ENCODE results near the gene DHX8. TPM values are rescaled to one million over a fixed set of nuclear protein-coding genes. Genes with fewer than 3 reads are reported as not detected.
A peak's percentile ranks its signal among the peaks of the same experiment; 100 is the strongest.

The DHX8 gene
- total RNA-seq, 3 donors from 2014 or later, result 32.5 to 44.1 (median 42.0) TPM

GRCh38 chr17:43463241-43463640 is 20.5 kb upstream of the DHX8 start:
- no peak overlapping the region for H3K4me3 ChIP-seq
- H3K27me3 ChIP-seq, result no peaks in the 10 kb centered on the region
- H3K27ac ChIP-seq, result no peak overlapping the region
- DNase-seq (ENCODE audit: low spot score in 2 of 2), result no peak
- no peaks in the 10 kb centered on the region for H3K9me3 ChIP-seq
- no peak for TF ChIP-seq CTCF (IDR thresholded peaks at IDR 0.05)
- no peak for TF ChIP-seq POLR2A (IDR thresholded peaks at IDR 0.05)
- no peak for TF ChIP-seq POLR2AphosphoS5 (IDR thresholded peaks at IDR 0.05)
- H3K36me3 ChIP-seq, result no peaks in the 10 kb centered on the region
- H3K4me1 ChIP-seq, result no peaks in the 10 kb centered on the region
- intact Hi-C loops (cut with DNase I; ENCODE audit: low total_unique reads), result no loop called here

- TF ChIP-seq CTCF (IDR thresholded peaks at IDR 0.05) (no peak), POLR2AphosphoS5 (IDR thresholded peaks at IDR 0.05) (no peak)
- Histone ChIP-seq H3K36me3 (no peaks in the 10 kb centered on the region), H3K9me3 (no peaks in the 10 kb centered on the region), H3K27me3 (no peaks in the 10 kb centered on the region), H3K4me3 (no peak overlapping the region), H3K27ac (no peak overlapping the region), H3K4me1 (peaks cover 0 to 5% of the 10 kb centered on the region in 2 donors)
- intact Hi-C loops (cut with DNase I; ENCODE audit: low total_unique reads), result no loop called here
- DNase-seq (ENCODE audit: low spot score in 2 of 2), result no peak
Measured at GRCh38 chr17:43464046-43464445, 19.7 kb upstream of the DHX8 start.

- Histone ChIP-seq H3K4me1 (peaks cover 0 to 5% of the 10 kb centered on the region in 2 donors), H3K27ac (no peak overlapping the region), H3K4me3 (no peak overlapping the region), H3K36me3 (no peaks in the 10 kb centered on the region), H3K9me3 (no peaks in the 10 kb centered on the region), H3K27me3 (no peaks in the 10 kb centered on the region)
- intact Hi-C loops (cut with DNase I; ENCODE audit: low total_unique reads), result no loop called here
- TF ChIP-seq CTCF (IDR thresholded peaks at IDR 0.05) (no peak), POLR2AphosphoS5 (IDR thresholded peaks at IDR 0.05) (no peak), POLR2A (IDR thresholded peaks at IDR 0.05) (no peak)
- DNase-seq (ENCODE audit: low spot score in 2 of 2), result no peak
Measured at GRCh38 chr17:43465049-43465448, 18.7 kb upstream of the DHX8 start.

DNA sequence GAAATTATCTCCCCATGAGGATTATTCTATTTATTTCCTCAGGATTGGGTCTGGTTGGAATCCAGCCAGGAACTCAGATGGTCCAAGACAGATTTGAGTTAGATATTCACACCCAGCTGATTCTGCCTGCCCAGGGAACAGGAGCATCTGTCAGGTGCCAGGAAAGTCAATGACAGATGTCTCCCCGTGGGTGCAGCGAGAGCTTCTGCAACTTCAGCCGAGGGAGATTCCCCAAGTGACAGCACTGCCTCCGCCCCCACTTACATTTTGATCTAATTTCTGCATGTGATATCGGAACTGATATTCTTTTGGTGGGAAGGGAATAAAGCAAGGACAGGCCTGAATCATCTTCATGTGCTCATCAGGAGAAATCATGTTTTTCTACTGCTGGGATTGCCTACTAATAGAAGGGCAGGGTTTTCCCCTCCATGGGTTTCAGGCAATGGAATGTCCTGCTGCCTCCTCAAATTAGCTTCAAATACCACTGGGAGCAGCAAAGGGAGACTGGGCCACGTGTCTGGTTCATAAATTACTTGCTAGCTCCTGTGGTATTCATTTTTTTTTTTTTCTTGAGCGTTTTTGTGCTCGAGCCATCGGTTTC is 15.7 kb upstream of the DHX8 start:
- no peaks in the 10 kb centered on the region for H3K36me3 ChIP-seq
- peaks cover 0 to 5% of the 10 kb centered on the region in 2 donors for H3K4me1 ChIP-seq
- peak overlapping the region in 1 of 2 donors; percentile 63 for H3K27ac ChIP-seq
- DNase-seq (ENCODE audit: low spot score in 2 of 2), result no peak
- intact Hi-C loops (cut with DNase I; ENCODE audit: low total_unique reads), result no loop called here
- H3K27me3 ChIP-seq, result no peaks in the 10 kb centered on the region
- no peak overlapping the region for H3K4me3 ChIP-seq
- no peaks in the 10 kb centered on the region for H3K9me3 ChIP-seq
- TF ChIP-seq POLR2A (IDR thresholded peaks at IDR 0.05), result no peak
- peak in 2 of 3 donors; percentile 23 to 58 for TF ChIP-seq POLR2AphosphoS5 (IDR thresholded peaks at IDR 0.05)

DNA sequence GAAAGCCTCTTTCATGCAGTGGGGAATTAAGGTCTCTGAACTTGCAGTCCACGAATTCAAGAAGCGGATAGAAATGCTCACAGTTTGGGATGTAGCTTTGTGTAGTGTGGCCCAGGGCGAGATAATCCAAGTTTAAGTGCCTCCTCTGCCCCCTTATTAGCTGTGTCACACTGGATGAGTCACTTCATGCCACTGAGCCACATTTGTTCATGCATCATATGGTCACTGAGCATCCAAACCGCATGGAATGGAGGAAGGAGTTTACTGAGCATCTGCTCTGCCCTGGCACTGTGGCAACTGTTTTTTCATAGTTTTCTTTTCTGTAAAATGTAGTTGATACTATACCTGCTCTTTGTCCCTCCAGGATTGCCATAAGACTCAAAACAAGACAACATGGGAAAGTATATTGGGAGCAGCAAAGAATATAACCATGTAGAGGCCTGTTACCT is 15.1 kb upstream of the DHX8 start:
- Histone ChIP-seq H3K27ac (peak overlapping the region in 1 of 2 donors; percentile 52), H3K36me3 (no peaks in the 10 kb centered on the region), H3K9me3 (no peaks in the 10 kb centered on the region), H3K4me1 (peaks cover 0 to 5% of the 10 kb centered on the region in 2 donors), H3K4me3 (no peak overlapping the region), H3K27me3 (no peaks in the 10 kb centered on the region)
- intact Hi-C loops (cut with DNase I; ENCODE audit: low total_unique reads), result no loop called here
- no peak for DNase-seq (ENCODE audit: low spot score in 2 of 2)
- TF ChIP-seq POLR2A (IDR thresholded peaks at IDR 0.05) (no peak), CTCF (IDR thresholded peaks at IDR 0.05) (no peak), POLR2AphosphoS5 (IDR thresholded peaks at IDR 0.05) (no peak)
